ENCODE measurements around the gene SCD. TPM values are rescaled to one million over a fixed set of nuclear protein-coding genes. Genes with fewer than 3 reads are reported as not detected.
"Not testable (repeated sequence)": the region's sequence is repeated elsewhere in the genome, so short reads cannot be mapped to it uniquely, and the experiment has no call there.

SCD gene
- 1.3 TPM for total RNA-seq
- under 1 TPM; 0.22 to 0.94 (median 0.76) TPM for polyA plus RNA-seq

DNA sequence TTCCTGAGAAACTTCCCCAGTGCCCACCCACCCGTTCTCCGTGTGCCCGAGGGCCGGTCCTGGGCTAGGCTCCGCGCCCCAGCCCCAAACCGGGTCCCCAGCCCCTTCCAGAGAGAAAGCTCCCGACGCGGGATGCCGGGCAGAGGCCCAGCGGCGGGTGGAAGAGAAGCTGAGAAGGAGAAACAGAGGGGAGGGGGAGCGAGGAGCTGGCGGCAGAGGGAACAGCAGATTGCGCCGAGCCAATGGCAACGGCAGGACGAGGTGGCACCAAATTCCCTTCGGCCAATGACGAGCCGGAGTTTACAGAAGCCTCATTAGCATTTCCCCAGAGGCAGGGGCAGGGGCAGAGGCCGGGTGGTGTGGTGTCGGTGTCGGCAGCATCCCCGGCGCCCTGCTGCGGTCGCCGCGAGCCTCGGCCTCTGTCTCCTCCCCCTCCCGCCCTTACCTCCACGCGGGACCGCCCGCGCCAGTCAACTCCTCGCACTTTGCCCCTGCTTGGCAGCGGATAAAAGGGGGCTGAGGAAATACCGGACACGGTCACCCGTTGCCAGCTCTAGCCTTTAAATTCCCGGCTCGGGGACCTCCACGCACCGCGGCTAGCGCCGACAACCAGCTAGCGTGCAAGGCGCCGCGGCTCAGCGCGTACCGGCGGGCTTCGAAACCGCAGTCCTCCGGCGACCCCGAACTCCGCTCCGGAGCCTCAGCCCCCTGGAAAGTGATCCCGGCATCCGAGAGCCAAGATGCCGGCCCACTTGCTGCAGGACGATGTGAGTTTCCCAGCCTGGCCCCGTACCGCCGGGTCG is at the start of gene SCD:
TSS of gene SCD (plus strand) at position 469 of the 803 bp plus-strand sequence. CDS start at position 741, 272 bp downstream.
- no peak within 1 kb of the TSS for H3K27ac ChIP-seq (ENCODE audit: insufficient read depth, low read length, poor library complexity, severe bottlenecking)
- DNase-seq (peak; percentile 59 to 94 (median 62)), ATAC-seq (ENCODE audit: low read depth in 2 of 2) (peak; percentile 77 to 84)
- H3K4me3 ChIP-seq (ENCODE audit: low read depth, low read length), result peak within 1 kb of the TSS; percentile 53
- Mint-ChIP-seq H3K27me3 (peaks cover 25% of the 10 kb centered on the region), H3K4me1 (peaks cover 5 to 16% (median 8%) of the 10 kb centered on the region in 4 donors), H3K4me3 (peak within 1 kb of the TSS; percentile 71 to 92 (median 88)), H3K36me3 (no peaks in the 10 kb centered on the region), H3K27ac (peak within 1 kb of the TSS; percentile 38 to 85 (median 70)), H3K9me3 (peaks cover 0 to 2% (median 0%) of the 10 kb centered on the region in 7 donors)
- peaks cover 11% of the 10 kb centered on the region for H3K4me1 ChIP-seq (ENCODE audit: control insufficient read depth, insufficient read depth, low read length, poor library complexity, severe bottlenecking)
- peaks cover 6% of the 10 kb centered on the region for H3K27me3 ChIP-seq (ENCODE audit: control insufficient read depth, insufficient read depth, low read length)
- H3K36me3 ChIP-seq (ENCODE audit: control insufficient read depth, insufficient read depth, low read length), result no peaks in the 10 kb centered on the region
- no peaks in the 10 kb centered on the region for H3K9me3 ChIP-seq (ENCODE audit: control insufficient read depth in 2 of 2, low read length in 2 of 2)

DNA sequence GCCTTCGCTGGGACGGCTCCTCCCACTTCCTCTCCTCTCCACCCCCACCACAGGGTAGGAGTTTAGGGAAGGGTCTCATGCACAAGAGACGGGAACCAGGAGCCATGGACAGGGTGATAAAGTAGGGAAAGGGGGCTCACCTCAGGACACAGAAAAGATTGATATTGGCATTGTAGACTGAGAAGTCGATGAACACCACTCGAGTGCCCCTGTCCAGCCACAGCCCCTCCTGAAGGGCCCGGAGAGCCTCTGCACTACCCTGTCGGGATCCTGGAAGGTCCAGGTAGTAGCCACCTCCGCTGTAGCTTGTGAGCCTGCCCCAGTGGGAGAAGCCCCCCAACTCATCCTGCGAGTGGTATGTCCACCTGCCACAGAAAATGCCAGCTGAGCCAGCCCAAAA is 49.8 kb upstream of the SCD start:
- H3K36me3 ChIP-seq (ENCODE audit: control insufficient read depth, insufficient read depth, low read length), result no peaks in the 10 kb centered on the region
- H3K9me3 ChIP-seq (ENCODE audit: control insufficient read depth in 2 of 2, low read length in 2 of 2), result no peaks in the 10 kb centered on the region
- H3K9me3 Mint-ChIP-seq, result peaks cover 0 to 6% (median 0%) of the 10 kb centered on the region in 7 donors
- H3K4me3 Mint-ChIP-seq, result no peak overlapping the region
- H3K36me3 Mint-ChIP-seq, result no peaks in the 10 kb centered on the region
- DNase-seq, result no peak
- peaks cover 45% of the 10 kb centered on the region for H3K27me3 Mint-ChIP-seq
- H3K4me1 ChIP-seq (ENCODE audit: control insufficient read depth, insufficient read depth, low read length, poor library complexity, severe bottlenecking), result no peaks in the 10 kb centered on the region
- H3K27ac ChIP-seq (ENCODE audit: insufficient read depth, low read length, poor library complexity, severe bottlenecking), result no peak overlapping the region
- ATAC-seq (ENCODE audit: low read depth in 2 of 2), result no peak
- H3K27ac Mint-ChIP-seq, result no peak overlapping the region
- H3K4me1 Mint-ChIP-seq, result no peaks in the 10 kb centered on the region
- no peak overlapping the region for H3K4me3 ChIP-seq (ENCODE audit: low read depth, low read length)
- peaks cover 2% of the 10 kb centered on the region for H3K27me3 ChIP-seq (ENCODE audit: control insufficient read depth, insufficient read depth, low read length)

DNA sequence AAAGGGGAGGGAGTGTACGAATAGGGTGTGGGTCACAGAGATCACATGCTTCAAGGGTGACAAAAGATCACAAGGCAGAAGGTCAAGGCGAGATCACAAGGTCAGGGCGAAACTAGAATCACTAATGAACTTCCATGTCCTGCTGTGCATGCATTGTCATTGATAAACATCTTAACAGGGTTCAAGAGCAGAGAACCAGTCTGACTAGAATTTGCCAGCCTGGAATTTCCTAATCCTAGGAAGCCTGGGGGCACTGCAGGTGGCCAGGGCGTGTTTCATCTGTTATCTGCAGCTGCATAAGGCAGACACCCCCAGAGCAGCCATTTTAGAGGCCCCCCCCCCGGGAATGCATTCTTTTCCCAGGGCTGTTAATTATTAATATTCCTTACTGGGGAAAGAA is 45.9 kb upstream of the SCD start:
- not testable (repeated sequence) for H3K4me3 ChIP-seq (ENCODE audit: low read depth, low read length); H3K27ac Mint-ChIP-seq; H3K4me1 ChIP-seq (ENCODE audit: control insufficient read depth, insufficient read depth, low read length, poor library complexity, severe bottlenecking); ATAC-seq (ENCODE audit: low read depth in 2 of 2); H3K4me1 Mint-ChIP-seq; H3K36me3 Mint-ChIP-seq; H3K27ac ChIP-seq (ENCODE audit: insufficient read depth, low read length, poor library complexity, severe bottlenecking); H3K9me3 ChIP-seq (ENCODE audit: control insufficient read depth in 2 of 2, low read length in 2 of 2); H3K9me3 Mint-ChIP-seq; H3K4me3 Mint-ChIP-seq; H3K27me3 ChIP-seq (ENCODE audit: control insufficient read depth, insufficient read depth, low read length); DNase-seq; H3K36me3 ChIP-seq (ENCODE audit: control insufficient read depth, insufficient read depth, low read length)
- H3K27me3 Mint-ChIP-seq, result peaks cover 70% of the 10 kb centered on the region

DNA sequence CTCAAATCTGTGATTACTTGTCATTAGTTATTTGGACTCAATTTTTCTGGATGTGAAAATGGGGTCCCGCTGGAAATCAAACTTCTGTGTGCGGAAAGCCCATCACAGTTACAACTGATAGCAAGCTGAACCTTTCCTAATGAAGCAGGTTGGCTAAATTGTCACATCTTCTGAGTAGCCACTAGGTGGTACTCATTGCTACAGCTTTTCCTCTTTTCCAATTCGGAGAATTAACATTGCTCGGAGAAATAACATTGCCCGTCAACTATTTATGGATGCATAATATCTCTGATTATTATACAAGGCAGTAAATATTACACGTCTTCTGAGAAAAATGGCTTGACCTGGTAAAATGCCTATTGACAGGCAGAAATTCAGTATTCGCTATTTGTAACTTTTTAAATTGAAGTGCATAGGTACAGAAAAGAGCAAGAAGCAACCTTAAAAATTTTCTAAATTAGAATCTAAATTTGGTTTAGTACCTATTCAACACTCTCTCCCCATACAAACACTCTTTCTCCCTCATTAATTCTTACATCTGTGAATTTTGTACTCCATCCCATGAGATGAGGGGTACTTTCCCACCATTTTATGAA is 43.2 kb upstream of the SCD start:
- H3K4me3 ChIP-seq (ENCODE audit: low read depth, low read length), result no peak overlapping the region
- ATAC-seq (ENCODE audit: low read depth in 2 of 2) (no peak), DNase-seq (peak in 1 of 3 donors; percentile 15)
- no peaks in the 10 kb centered on the region for H3K9me3 ChIP-seq (ENCODE audit: control insufficient read depth in 2 of 2, low read length in 2 of 2)
- peaks cover 9% of the 10 kb centered on the region for H3K27me3 ChIP-seq (ENCODE audit: control insufficient read depth, insufficient read depth, low read length)
- H3K36me3 Mint-ChIP-seq, result no peaks in the 10 kb centered on the region
- no peaks in the 10 kb centered on the region for H3K4me1 Mint-ChIP-seq
- H3K27ac Mint-ChIP-seq, result no peak overlapping the region
- no peaks in the 10 kb centered on the region for H3K4me1 ChIP-seq (ENCODE audit: control insufficient read depth, insufficient read depth, low read length, poor library complexity, severe bottlenecking)
- H3K4me3 Mint-ChIP-seq, result no peak overlapping the region
- H3K27me3 Mint-ChIP-seq, result peaks cover 68% of the 10 kb centered on the region
- no peak overlapping the region for H3K27ac ChIP-seq (ENCODE audit: insufficient read depth, low read length, poor library complexity, severe bottlenecking)
- no peaks in the 10 kb centered on the region for H3K36me3 ChIP-seq (ENCODE audit: control insufficient read depth, insufficient read depth, low read length)
- H3K9me3 Mint-ChIP-seq, result peaks cover 0 to 4% (median 0%) of the 10 kb centered on the region in 7 donors

DNA sequence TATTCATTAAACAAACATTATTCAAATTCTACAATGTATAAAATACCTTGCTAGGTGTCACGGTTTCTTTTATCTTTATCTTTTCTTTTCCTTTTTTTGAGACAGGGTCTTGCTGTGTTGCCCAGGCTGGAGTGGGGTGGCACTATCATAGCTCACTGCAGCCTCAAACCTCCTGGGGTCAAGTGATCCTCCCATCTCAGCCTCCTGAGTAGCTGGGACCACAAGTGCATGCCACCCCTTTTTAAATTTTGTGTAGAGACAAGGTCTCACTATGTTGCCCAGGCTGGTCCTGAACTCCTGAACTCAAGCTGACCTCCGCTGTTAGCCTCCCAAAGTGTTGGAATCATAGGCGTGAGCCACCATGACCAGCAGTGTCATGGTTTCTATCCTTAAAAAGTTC is 42.6 kb upstream of the SCD start:
- Mint-ChIP-seq H3K9me3 (peaks cover 0 to 4% (median 0%) of the 10 kb centered on the region in 7 donors), H3K27ac (no peak overlapping the region), H3K27me3 (peaks cover 67% of the 10 kb centered on the region), H3K36me3 (no peaks in the 10 kb centered on the region), H3K4me3 (no peak overlapping the region), H3K4me1 (no peaks in the 10 kb centered on the region)
- ATAC-seq (ENCODE audit: low read depth in 2 of 2), result no peak
- Histone ChIP-seq H3K4me3 (ENCODE audit: low read depth, low read length) (no peak overlapping the region), H3K27ac (ENCODE audit: insufficient read depth, low read length, poor library complexity, severe bottlenecking) (no peak overlapping the region), H3K4me1 (ENCODE audit: control insufficient read depth, insufficient read depth, low read length, poor library complexity, severe bottlenecking) (no peaks in the 10 kb centered on the region), H3K27me3 (ENCODE audit: control insufficient read depth, insufficient read depth, low read length) (peaks cover 10% of the 10 kb centered on the region), H3K9me3 (ENCODE audit: control insufficient read depth in 2 of 2, low read length in 2 of 2) (no peaks in the 10 kb centered on the region), H3K36me3 (ENCODE audit: control insufficient read depth, insufficient read depth, low read length) (no peaks in the 10 kb centered on the region)
- no peak for DNase-seq

DNA sequence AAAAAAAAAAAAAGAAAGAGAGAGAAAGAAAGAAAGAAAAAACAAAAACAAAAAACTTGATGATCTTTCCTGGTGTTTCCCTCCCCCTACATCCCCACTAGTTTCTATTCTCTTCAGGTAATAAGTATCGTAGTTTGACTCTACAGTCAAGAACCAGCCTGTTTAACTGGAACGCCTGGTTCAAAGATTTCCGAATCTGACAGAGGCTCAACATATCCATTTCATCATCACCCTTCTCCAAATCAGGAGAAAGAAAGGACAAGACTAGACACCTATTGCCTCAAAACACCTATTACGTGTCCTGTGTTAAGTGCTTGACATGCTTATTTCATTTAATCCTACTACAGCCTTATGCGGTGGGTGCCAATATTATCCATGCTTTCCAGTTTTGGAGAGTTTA is 40.2 kb upstream of the SCD start:
- no peaks in the 10 kb centered on the region for H3K9me3 ChIP-seq (ENCODE audit: control insufficient read depth in 2 of 2, low read length in 2 of 2)
- H3K27me3 Mint-ChIP-seq, result peaks cover 73% of the 10 kb centered on the region
- H3K36me3 Mint-ChIP-seq, result no peaks in the 10 kb centered on the region
- no peaks in the 10 kb centered on the region for H3K36me3 ChIP-seq (ENCODE audit: control insufficient read depth, insufficient read depth, low read length)
- H3K9me3 Mint-ChIP-seq, result no peaks in the 10 kb centered on the region
- H3K27ac Mint-ChIP-seq, result no peak overlapping the region
- H3K27ac ChIP-seq (ENCODE audit: insufficient read depth, low read length, poor library complexity, severe bottlenecking), result no peak overlapping the region
- ATAC-seq (ENCODE audit: low read depth in 2 of 2) (no peak), DNase-seq (no peak)
- H3K4me3 ChIP-seq (ENCODE audit: low read depth, low read length), result no peak overlapping the region
- no peaks in the 10 kb centered on the region for H3K4me1 ChIP-seq (ENCODE audit: control insufficient read depth, insufficient read depth, low read length, poor library complexity, severe bottlenecking)
- no peaks in the 10 kb centered on the region for H3K4me1 Mint-ChIP-seq
- peaks cover 20% of the 10 kb centered on the region for H3K27me3 ChIP-seq (ENCODE audit: control insufficient read depth, insufficient read depth, low read length)
- no peak overlapping the region for H3K4me3 Mint-ChIP-seq

DNA sequence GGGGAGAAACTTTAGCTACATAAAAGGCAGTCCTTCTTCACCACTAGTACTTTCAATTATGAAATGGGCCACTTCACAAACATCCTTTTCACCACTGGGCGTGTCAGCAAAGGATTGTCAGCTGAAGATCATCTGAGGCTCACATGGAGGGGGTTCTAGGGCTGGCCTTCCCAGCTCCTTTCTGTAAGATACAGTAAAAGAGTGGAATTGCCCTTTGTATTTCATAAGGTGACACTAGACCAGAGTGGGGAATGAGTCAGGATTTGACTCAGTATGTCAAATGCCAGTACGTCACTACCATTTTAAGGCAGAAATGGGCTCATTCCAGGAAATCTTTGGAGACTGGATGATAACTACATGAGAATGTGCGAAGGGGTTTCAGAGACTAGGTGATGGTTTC is 39.3 kb upstream of the SCD start:
- H3K9me3 Mint-ChIP-seq, result no peaks in the 10 kb centered on the region

More for the DNA sequence above, 39.3 kb upstream of the SCD start:
- H3K4me3 Mint-ChIP-seq, result no peak overlapping the region
- peaks cover 73% of the 10 kb centered on the region for H3K27me3 Mint-ChIP-seq
- H3K4me3 ChIP-seq (ENCODE audit: low read depth, low read length), result no peak overlapping the region
- H3K9me3 ChIP-seq (ENCODE audit: control insufficient read depth in 2 of 2, low read length in 2 of 2), result no peaks in the 10 kb centered on the region
- no peaks in the 10 kb centered on the region for H3K4me1 ChIP-seq (ENCODE audit: control insufficient read depth, insufficient read depth, low read length, poor library complexity, severe bottlenecking)
- DNase-seq (no peak), ATAC-seq (ENCODE audit: low read depth in 2 of 2) (no peak)
- no peaks in the 10 kb centered on the region for H3K4me1 Mint-ChIP-seq
- H3K27ac ChIP-seq (ENCODE audit: insufficient read depth, low read length, poor library complexity, severe bottlenecking), result no peak overlapping the region
- H3K36me3 Mint-ChIP-seq, result no peaks in the 10 kb centered on the region
- no peaks in the 10 kb centered on the region for H3K36me3 ChIP-seq (ENCODE audit: control insufficient read depth, insufficient read depth, low read length)
- H3K27ac Mint-ChIP-seq, result no peak overlapping the region
- H3K27me3 ChIP-seq (ENCODE audit: control insufficient read depth, insufficient read depth, low read length), result peaks cover 21% of the 10 kb centered on the region
